ENCODE data around the gene CADM1.

The CADM1 gene

DNA sequence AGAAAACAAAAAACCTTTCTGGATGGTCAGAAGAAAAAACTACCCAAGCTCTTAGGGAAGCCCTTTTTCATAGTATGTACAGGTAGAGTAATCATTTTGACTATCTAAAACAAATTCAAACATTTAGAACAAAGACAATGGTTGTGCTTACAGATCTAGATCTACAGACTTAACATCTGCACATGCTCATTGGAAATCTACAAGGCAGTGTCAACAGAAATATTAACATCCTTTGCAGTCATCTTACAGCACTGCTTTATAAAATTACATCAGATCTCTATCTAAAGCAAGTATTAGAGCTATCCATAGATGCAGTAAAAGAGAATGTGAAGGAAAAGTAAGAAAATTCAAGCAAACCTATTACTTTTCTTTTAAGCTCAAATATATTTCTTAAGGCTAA is 110.3 kb downstream of the CADM1 start:
- DNase-seq = no peak

DNA sequence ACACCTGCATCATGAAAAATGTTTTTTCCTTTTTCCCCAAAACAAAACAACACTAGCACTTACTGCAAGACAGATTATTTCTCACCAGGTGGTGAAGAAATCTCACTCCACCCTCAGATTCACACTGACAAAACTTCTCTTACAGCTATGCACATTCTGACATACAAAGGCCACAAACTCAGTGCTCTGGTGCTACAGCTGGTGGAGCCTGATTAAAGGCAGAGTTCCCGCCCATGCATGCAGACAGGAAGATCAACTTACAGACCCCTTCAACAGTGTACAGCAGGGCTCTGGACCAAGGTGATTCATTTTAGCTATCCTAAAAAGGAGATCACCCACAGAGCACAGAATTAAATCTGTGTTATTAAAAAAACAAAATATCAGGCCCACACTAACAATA is 112.6 kb downstream of the CADM1 start:
- DNase-seq = peak; percentile 67

DNA sequence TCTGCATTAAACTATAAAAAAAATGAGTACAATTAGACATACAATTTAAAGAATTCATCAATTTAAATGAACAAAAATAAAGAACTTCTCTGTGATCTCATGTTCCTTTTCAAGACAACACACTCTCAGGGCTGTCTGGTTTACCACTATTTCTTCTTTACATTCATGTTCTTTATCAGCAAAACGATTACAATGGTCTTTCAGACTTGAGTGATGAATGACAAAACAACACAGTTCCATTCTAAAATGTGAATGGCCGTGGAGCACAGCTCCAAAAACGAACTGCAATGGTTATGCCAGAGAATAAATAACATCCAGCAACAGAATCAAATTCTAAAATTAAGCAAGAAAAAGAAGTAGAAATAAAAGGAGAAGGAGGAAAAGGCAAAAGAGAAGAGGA is 113.1 kb downstream of the CADM1 start:
- DNase-seq = no peak

DNA sequence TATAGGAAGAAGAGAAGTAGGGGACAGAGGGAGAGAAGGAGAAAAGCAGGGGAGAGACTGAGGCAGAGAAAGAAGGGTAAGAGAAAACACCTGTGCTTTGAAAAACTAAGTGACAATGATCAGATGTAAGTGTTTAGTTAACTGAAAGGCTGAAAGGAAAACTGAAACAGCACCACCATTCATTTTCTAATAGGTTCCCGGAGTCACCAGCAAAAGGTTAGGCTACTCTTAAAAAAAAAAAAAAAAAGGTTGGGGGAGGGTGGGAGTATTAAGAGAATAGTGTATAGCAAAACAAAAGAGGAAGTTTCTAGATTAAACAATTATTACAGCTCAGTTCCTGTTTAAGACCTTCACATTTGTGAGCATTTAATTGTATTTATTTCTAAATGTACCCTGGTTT is 113.8 kb downstream of the CADM1 start:
- DNase-seq = no peak

DNA sequence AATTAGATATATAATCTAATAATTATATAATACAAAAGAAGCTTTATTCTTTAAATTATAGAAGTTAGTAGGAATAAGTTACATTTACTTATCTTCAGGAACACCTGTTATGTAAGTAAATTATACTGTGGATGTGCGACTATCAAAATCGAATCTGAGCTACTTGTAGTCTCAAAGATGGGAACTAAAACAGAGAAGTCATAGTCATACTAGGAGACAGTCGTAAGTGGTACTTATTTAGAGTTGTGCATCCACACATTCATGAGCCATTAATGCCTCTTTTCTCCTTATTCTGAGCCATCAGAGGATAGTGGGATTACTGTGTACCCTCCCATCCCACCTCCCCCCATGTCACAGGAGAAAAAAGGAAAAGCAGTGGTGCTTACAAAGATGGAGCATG is 114.4 kb downstream of the CADM1 start:
- DNase-seq = no peak

DNA sequence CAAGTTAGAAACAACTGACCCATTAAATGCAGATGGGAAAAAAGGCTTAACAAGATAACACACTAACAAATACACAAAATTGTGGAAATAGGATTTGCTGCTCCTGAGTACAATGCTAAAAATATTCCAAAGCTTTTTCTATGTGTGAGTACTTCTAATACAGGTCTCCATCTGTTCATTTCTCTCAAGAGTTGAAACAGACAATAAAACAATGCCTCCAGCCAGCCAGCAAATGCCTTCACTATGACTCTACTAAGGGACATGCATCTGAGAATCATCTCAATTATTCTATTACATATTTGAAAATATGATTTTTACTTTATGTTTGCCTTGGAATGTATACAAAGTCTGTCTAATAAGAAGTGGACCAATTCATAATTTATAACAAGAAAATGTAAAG is 119.0 kb downstream of the CADM1 start:
- no peak for DNase-seq

GRCh38 chr11:115384236-115384635 is 120.0 kb downstream of the CADM1 start:
- no peak for DNase-seq

DNA sequence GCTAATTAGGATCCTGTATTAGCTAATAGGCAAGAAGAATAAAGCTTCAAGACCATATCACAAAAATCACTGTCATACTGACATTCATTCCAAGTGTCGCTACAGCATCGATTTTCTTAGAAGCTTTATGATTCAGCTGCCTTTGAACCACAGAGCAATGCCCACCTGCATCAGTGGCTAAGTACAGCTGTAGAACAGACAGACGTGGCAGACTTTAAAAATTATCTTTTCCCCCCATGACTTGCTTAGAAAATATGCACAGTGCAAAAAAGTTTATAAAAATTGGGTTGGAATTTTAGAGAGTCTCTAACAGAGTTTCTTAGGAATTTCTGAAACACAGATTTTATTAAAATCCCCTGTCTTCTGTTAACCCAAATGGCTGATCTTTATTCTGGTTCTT is 120.8 kb downstream of the CADM1 start:
- no peak for DNase-seq

- DNase-seq = no peak
Observed at GRCh38 chr11:115379528-115379927, 124.7 kb downstream of the CADM1 start.

GRCh38 chr11:115378557-115378956 is 125.7 kb downstream of the CADM1 start:
- DNase-seq = no peak

GRCh38 chr11:115377882-115378296 is 126.3 kb downstream of the CADM1 start:
- DNase-seq = no peak

- no peak for DNase-seq
Observed at GRCh38 chr11:115368616-115369015, 135.6 kb downstream of the CADM1 start.

DNA sequence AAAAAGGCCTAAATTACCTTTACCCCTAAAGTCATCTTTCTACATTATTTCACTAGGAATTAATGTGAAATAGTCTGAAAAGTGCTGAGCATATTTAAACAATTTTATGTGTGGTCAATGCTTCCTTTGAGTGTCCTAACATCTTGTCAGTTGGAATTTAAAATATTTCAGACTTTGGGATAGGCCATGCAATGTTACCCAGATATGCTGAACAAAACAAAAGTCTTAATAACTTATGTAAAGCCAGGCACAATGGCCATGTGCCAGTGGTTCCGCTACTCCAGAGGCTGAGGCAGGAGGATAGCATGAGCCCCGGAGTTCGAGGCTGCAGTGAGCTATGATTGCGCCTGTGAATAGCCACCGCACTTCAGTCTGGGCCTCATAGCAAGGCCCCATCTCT is 137.4 kb downstream of the CADM1 start:
- no peak for DNase-seq

GRCh38 chr11:115365907-115366306 is 138.3 kb downstream of the CADM1 start:
- no peak for DNase-seq

DNA sequence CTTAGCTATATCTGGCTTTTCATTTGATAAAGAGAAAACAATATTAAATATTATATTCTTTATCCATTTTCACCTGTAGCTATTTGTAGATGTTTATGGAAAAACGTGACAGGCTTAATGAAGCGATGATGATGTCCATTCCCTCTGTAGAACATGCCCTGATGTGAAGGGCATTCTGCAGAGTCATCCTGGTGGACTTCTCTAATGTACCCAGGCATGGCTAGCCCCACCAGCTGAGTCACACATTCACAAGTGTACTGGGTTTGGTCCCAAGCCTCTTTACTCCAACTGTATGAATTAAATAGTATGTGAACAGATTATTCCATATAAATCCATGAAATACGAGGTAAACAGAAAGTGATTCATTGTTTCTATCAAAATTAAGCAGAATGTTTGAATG is 139.3 kb downstream of the CADM1 start:
- DNase-seq = no peak

DNA sequence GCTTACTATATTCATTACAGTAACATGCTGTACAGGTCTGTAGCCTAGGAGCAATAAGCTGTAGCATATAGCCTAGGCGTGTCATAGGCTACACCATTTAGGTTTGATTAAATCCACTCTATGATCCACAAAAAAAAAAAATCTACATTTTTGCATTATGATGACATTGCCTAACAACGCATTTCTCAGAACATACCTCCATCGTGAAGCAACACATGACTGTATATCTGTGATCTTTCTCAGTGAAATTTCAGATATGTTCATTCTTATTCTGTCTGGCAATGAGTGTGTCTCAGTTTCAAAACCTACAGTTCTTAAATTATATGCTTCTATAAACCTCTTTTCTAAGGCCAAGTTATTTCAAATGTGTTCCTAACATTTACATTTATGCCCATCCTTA is 140.3 kb downstream of the CADM1 start:
- DNase-seq = no peak

DNA sequence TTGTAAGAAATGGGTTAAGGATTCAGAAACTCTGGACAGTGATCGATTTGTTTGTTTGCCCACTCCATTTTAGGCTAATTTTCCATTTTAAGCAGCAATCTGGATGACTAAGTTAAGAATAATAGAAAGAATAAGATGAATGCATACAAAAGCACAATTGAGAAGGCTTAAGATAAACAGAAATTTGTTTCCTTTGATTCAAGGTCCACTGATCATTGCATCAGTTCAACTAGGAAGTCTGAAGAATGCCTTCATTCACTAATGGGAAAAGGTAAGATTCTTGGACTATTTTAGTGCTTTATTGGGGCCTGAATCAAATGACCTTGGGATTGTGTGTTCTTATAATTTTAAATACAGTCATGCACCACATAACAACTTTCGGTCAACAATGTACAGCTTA is 140.8 kb downstream of the CADM1 start:
- no peak for DNase-seq

DNA sequence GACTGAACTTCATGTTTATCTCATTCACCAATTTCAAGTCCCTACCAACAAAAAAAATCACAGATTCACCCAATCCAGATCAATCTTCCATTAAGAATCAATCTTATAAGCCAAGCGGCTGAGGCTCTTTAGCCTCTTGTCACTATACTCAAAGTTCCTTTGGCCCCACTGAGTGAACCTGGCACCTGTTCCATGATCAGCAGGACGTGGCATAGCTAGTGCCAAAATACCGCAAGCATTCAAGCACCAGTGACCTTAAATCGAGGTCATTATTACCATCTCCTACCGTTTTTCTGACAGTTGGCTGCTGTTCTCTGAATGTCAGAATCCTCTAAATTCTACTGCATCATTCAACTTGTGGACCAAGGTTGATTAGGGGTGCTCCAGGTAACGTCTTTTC is 141.2 kb downstream of the CADM1 start:
- no peak for DNase-seq

- no peak for DNase-seq
Observed at GRCh38 chr11:115361025-115361424, 143.2 kb downstream of the CADM1 start.

- DNase-seq = no peak
Observed at GRCh38 chr11:115360186-115360824, 143.9 kb downstream of the CADM1 start.

- no peak for DNase-seq
Observed at GRCh38 chr11:115357066-115357465, 147.1 kb downstream of the CADM1 start.

GRCh38 chr11:115352805-115353485 is 151.3 kb downstream of the CADM1 start:
- no peak for DNase-seq

DNA sequence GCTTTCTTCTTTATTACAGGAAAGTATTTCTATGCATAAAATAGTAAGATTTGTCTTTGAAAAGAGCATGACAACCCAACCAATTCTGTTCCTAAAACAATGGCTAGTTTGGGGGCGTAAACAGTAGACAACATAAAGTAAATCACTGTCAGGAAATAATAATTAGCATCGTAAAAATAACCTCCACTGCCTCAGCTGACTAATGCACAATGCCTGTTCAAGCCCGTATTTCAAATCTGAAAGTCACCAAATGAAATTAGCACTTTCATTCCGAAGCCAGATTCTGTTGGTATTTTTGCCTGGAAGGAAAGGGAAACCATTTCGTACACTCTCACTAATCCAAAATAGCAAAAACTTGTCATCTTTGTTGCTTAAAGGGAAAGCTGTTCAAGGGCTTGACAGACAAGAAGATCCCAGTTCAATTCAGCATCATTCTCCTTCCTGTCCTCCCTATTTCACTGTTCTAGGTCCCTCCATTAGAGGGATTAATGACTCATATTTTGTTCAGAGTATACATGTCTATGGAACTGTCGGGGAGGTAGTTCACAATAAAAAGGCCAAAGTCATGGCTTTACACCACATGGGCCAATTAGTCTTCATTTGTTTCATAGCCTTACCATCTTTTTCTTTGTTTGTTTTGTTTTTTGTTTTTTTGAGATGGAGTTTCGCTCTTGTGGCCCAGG is 154.7 kb downstream of the CADM1 start:
- DNase-seq = no peak

DNA sequence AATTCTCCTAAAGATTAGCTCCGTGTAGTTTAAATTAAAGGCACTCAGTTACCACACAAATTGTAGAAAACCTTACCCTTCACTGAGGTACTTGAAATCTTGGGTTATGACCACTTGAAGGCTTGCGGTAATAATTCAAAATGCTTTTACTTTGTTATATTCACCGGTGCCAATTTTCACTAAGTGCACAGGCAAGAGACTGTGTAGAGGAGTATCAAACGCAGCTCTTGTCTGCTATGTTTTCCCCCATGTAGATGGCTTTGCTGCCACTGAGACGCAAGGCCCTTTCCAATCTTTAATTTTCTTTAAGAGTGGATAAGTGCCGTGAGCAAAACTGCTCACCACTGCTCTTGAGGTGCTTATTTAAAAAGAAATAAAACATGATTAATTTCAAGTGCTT is 155.8 kb downstream of the CADM1 start:
- DNase-seq = no peak

Measured in NCI-H2171 (cell line).